MM.1S (cell line): ENCODE data around the gene TRIM15.

Source experiments
- CTCF ChIP-seq: fragments of 300-600 bp; sonication (generic); IDR thresholded peaks from 2 replicates; pipeline ENCODE4 v1.5.1; 2016; ENCODE audit warnings: antibody characterized with exemption, low read length, mixed read lengths
- EZH2phosphoT487 ChIP-seq: fragments of 300-600 bp; sonication (generic); IDR thresholded peaks from 2 replicates; pipeline ENCODE4 v1.6.1; 2018; ENCODE audit warnings: antibody characterized with exemption, low read length

GRCh38 chr6:30131947-30132497 is 31.3 kb upstream of the TRIM15 start:
- TF ChIP-seq CTCF, result no peak
- no peak for TF ChIP-seq EZH2phosphoT487
